HG02973 (cell line): ENCODE data around the gene PRPS1.
"Not testable (repeated sequence)": the region's sequence is repeated elsewhere in the genome, so short reads cannot be mapped to it uniquely, and the experiment has no call there.

Source experiments
- ATAC-seq: cut with Tn5 transposase; IDR thresholded peaks from one replicate; pipeline ENCODE4 v1.9.1; 2021; ENCODE audit warnings: moderate library complexity; ENCODE audit not compliant: unreplicated experiment

Gene PRPS1

GRCh38 chrX:107674480-107675364 lies 46.4 kb downstream of the PRPS1 start:
- peak; percentile 12 for ATAC-seq

- ATAC-seq: no peak
Observed at GRCh38 chrX:107675365-107675654, 47.0 kb downstream of the PRPS1 start.

GRCh38 chrX:107675823-107676555 lies 47.7 kb downstream of the PRPS1 start:
- no peak for ATAC-seq

- peak; percentile 23 for ATAC-seq
Observed at GRCh38 chrX:107676559-107677378, 48.5 kb downstream of the PRPS1 start.

- no peak for ATAC-seq
Observed at GRCh38 chrX:107677501-107677901, 49.2 kb downstream of the PRPS1 start.

GRCh38 chrX:107677909-107678308 lies 49.6 kb downstream of the PRPS1 start:
- no peak for ATAC-seq

- no peak for ATAC-seq
Observed at GRCh38 chrX:107678957-107679740, 50.8 kb downstream of the PRPS1 start.

GRCh38 chrX:107682256-107682655 lies 53.9 kb downstream of the PRPS1 start:
- ATAC-seq: no peak

- ATAC-seq: no peak
Observed at GRCh38 chrX:107683124-107683895, 55.0 kb downstream of the PRPS1 start.

- no peak for ATAC-seq
Observed at GRCh38 chrX:107683931-107684330, 55.6 kb downstream of the PRPS1 start.

GRCh38 chrX:107684956-107685385 lies 56.7 kb downstream of the PRPS1 start:
- ATAC-seq: peak; percentile 94

GRCh38 chrX:107685586-107685985 lies 57.3 kb downstream of the PRPS1 start:
- ATAC-seq: not testable (repeated sequence)

GRCh38 chrX:107686026-107686425 lies 57.7 kb downstream of the PRPS1 start:
- ATAC-seq: no peak

GRCh38 chrX:107686792-107687191 lies 58.5 kb downstream of the PRPS1 start:
- ATAC-seq: no peak

GRCh38 chrX:107687445-107687844 lies 59.1 kb downstream of the PRPS1 start:
- ATAC-seq: no peak

- ATAC-seq: no peak
Observed at GRCh38 chrX:107691024-107691448, 62.7 kb downstream of the PRPS1 start.

GRCh38 chrX:107699616-107700015 lies 71.3 kb downstream of the PRPS1 start:
- ATAC-seq: no peak

GRCh38 chrX:107700317-107700774 lies 72.0 kb downstream of the PRPS1 start:
- no peak for ATAC-seq
